Skeletal muscle satellite cell (primary cell): ENCODE results near the gene DHX30.

ENCODE experiments used
- H3K27me3 ChIP-seq: 2 replicates; pipeline ENCODE4 v1.7.0; 2013; ENCODE audit warnings: low read length; ENCODE audit not compliant: control insufficient read depth, insufficient read depth
- H3K36me3 ChIP-seq: 2 replicates; pipeline ENCODE4 v1.7.0; 2013; ENCODE audit warnings: mild to moderate bottlenecking, control low read depth, low read length; ENCODE audit not compliant: insufficient read depth
- H3K4me1 ChIP-seq: 2 replicates; pipeline ENCODE4 v1.7.0; 2013; ENCODE audit warnings: low read length; ENCODE audit not compliant: control insufficient read depth, insufficient read depth
- H3K4me2 ChIP-seq: 2 replicates; pipeline ENCODE4 v1.7.0; 2013; ENCODE audit warnings: mild to moderate bottlenecking, low read length
- H3K4me3 ChIP-seq: 2 replicates; pipeline ENCODE4 v1.7.0; 2013; ENCODE audit warnings: low read length
- H3K9ac ChIP-seq: 2 replicates; pipeline ENCODE4 v1.7.0; 2013; ENCODE audit warnings: mild to moderate bottlenecking, low read depth, low read length, moderate library complexity
- H3K9me3 ChIP-seq: replicated peaks from 2 replicates; pipeline ENCODE4 v1.7.0; 2013; ENCODE audit warnings: mild to moderate bottlenecking, control low read depth, low read length

The DHX30 gene

GRCh38 chr3:47849186-47849698 lies 46.3 kb downstream of the DHX30 start:
- peaks cover 95% of the 10 kb centered on the region for H3K36me3 ChIP-seq
- no peak overlapping the region for H3K4me2 ChIP-seq
- no peaks in the 10 kb centered on the region for H3K9me3 ChIP-seq
- H3K4me1 ChIP-seq = no peaks in the 10 kb centered on the region
- H3K9ac ChIP-seq = no peak overlapping the region
- H3K27me3 ChIP-seq = no peaks in the 10 kb centered on the region
- H3K4me3 ChIP-seq = no peak overlapping the region

- peaks cover 95% of the 10 kb centered on the region for H3K36me3 ChIP-seq
- H3K27me3 ChIP-seq = no peaks in the 10 kb centered on the region
- H3K4me3 ChIP-seq = no peak overlapping the region
- H3K4me2 ChIP-seq = no peak overlapping the region
- H3K9ac ChIP-seq = no peak overlapping the region
- no peaks in the 10 kb centered on the region for H3K4me1 ChIP-seq
- no peaks in the 10 kb centered on the region for H3K9me3 ChIP-seq
These were observed 47.0 kb downstream of the DHX30 start for GRCh38 chr3:47849699-47850563.

DNA sequence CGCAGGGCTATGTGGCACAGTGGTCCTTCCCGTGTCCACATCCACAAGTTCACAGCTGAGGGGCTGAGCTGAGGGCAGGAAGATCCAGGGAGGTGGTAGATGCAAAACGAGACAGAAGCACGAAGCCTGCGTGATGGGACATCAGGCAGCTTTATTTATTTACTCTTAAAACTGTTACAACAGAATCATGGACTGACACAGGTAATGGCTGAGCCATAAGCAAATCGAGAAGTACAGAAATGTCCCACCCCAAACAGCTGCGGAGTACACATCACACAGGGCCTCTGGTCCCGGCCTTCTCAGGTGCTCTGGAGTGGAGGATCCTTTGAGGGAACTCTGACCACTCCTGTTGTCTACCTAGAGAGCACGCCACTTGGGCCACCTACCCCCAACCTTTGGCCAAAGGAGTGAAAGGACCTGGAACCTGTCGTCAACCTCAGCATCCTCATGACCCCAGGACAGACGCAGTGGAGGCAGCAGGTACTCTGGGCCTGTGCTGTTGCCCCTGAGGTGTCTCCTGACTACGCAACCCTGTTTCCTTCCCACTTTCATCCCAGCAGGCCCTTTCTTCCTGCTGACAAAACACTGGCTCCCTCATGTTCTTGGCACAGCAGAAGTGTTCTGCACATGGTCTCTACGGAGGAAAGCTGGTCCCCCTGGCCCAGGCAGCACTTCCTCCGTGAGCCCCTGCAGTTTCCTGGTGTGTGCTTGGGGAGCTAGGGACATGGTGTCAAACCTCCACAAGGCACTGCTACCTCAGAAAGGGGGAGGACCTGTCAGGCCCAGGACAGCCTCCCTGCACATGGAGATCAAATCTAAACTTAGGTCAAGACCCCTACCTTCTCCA lies 47.8 kb downstream of the DHX30 start:
- Histone ChIP-seq H3K9ac (no peak overlapping the region), H3K9me3 (no peaks in the 10 kb centered on the region), H3K4me1 (no peaks in the 10 kb centered on the region), H3K4me2 (no peak overlapping the region), H3K4me3 (no peak overlapping the region), H3K27me3 (no peaks in the 10 kb centered on the region), H3K36me3 (peaks cover 96% of the 10 kb centered on the region)

DNA sequence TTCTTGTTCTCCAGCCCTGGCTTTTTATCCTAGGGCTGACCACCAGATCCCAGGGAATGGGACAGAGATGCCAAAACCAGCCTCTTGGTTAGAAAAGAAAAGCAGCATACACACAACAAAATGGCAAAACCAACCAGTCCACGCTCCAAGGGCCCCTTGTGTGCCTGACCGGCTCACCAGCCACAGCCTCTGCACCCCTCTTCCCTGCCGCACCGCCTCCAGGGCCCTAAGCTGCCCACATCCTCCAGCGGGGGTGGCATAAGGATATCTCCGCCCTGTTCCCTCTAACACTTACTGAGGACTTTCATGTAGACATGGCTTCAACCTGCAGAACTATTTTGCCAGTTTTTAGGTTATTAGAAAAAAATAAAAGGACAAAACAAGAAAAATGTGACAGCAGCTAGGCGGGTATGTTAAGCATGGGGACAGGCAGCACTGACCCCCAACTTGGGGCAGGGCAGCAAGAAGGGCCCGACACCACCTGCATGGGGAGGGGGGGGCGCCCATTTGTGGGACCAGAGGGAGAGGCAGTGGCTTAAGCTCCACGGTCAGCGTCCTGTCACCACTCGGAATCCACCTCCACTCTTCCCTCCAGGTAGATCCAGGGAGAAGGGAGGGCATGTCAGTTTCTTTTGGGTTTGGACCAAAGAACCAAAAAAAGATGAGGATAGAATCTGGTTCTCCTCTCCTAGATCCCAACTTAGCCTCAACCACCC lies 49.1 kb downstream of the DHX30 start:
- H3K4me1 ChIP-seq = no peaks in the 10 kb centered on the region
- peaks cover 95% of the 10 kb centered on the region for H3K36me3 ChIP-seq
- H3K4me2 ChIP-seq = no peak overlapping the region

DNA sequence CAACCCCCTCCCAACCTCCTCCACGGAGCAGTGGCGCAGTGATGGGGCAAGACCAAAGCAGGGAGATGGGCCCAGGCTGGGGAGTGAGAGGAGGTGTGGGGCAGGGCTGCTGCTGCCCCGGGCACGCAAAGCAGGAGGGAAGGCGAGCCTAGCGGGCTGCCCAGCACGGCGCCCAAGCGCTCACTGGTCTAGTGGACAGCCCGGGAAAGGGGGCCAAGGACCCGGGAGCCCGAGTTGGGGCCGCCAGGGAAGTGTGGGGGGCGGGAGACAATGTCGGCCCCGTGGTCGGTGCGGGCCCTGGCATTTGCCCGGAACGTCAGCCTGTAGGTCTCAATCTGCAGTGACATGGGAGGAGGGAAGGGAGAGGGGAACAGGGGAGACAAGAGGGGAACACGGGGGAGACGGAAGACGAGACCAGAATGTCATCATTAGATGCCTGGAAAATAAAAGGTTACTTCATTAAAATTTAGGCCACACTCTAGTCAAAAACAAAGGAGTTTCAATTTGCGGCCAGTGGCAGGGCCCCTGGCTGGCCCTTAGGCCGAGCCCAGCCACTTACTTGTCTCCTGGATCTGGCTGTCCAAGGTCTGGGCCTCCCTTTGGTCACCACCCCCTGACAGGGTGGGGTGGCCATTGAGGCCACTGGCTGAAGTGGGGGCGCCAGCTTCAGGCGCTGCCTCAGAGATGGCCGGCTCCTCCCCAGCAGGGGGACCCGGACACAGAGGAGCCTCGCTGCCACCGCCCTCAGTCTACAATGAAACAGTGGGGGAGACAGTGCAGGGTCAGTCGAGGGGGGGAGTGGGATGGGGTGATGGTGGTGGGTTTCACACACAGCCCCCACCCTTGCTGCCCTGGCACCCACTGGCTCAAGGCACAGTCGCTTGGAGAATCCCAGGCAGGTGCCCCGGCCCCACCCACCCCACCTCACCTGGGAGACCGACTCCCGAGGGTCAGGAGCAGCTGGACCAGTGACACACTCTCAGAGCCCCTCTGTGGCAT lies 50.0 kb downstream of the DHX30 start:
- Histone ChIP-seq H3K9ac (no peak overlapping the region), H3K4me3 (no peak overlapping the region), H3K4me1 (no peaks in the 10 kb centered on the region), H3K9me3 (no peaks in the 10 kb centered on the region), H3K27me3 (no peaks in the 10 kb centered on the region), H3K36me3 (peaks cover 91% of the 10 kb centered on the region), H3K4me2 (no peak overlapping the region)

More for the DNA sequence above, 49.1 kb downstream of the DHX30 start:
- H3K9ac ChIP-seq = no peak overlapping the region
- no peak overlapping the region for H3K4me3 ChIP-seq
- H3K27me3 ChIP-seq = no peaks in the 10 kb centered on the region
- no peaks in the 10 kb centered on the region for H3K9me3 ChIP-seq

GRCh38 chr3:47854267-47854666 lies 51.3 kb downstream of the DHX30 start:
- Histone ChIP-seq H3K9ac (no peak overlapping the region), H3K27me3 (no peaks in the 10 kb centered on the region), H3K9me3 (no peaks in the 10 kb centered on the region), H3K36me3 (peaks cover 86% of the 10 kb centered on the region), H3K4me2 (no peak overlapping the region), H3K4me1 (no peaks in the 10 kb centered on the region), H3K4me3 (no peak overlapping the region)

DNA sequence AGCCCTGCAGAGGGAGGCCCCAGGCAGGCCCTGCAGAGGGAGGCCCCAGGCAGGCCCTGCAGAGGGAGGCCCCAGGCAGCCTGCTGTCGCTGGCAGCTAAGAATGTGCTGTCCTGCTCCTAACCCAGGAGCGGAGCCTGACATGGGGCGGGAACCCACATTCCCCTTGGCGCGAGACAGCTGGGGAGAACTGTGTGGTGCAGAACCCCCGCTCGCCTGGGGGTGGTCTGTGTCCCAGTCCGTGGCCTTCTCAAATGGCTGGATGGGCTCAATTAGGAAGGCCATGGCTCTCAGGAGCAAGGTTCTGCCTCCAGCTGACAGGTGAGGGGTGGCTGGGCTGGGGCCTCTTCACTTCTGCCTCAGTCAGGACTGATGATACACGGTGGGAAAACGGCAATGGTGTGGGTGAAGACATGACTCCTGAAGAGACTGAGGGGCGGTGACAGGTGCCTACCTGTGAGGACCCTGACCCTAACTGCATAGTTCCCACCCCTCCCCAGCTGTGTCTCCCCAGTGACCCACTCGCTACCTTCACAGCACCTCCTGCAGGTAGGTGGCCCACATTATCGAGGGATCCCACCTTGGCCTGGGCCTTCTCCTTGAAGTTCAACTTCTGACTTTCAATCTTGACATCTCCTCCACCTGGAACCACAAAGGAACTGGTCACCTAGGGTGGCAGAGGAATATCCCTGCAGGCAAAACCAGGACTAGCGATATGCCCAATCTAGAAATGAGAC lies 52.0 kb downstream of the DHX30 start:
- H3K9ac ChIP-seq = no peak overlapping the region
- peaks cover 84% of the 10 kb centered on the region for H3K36me3 ChIP-seq
- no peaks in the 10 kb centered on the region for H3K9me3 ChIP-seq
- H3K4me3 ChIP-seq = no peak overlapping the region
- H3K4me1 ChIP-seq = no peaks in the 10 kb centered on the region
- H3K4me2 ChIP-seq = no peak overlapping the region
- no peaks in the 10 kb centered on the region for H3K27me3 ChIP-seq

- no peaks in the 10 kb centered on the region for H3K27me3 ChIP-seq
- no peaks in the 10 kb centered on the region for H3K9me3 ChIP-seq
- H3K4me1 ChIP-seq = no peaks in the 10 kb centered on the region
- no peak overlapping the region for H3K4me2 ChIP-seq
- H3K9ac ChIP-seq = no peak overlapping the region
- peaks cover 84% of the 10 kb centered on the region for H3K36me3 ChIP-seq
- no peak overlapping the region for H3K4me3 ChIP-seq
These were observed 52.8 kb downstream of the DHX30 start for GRCh38 chr3:47855461-47856383.

DNA sequence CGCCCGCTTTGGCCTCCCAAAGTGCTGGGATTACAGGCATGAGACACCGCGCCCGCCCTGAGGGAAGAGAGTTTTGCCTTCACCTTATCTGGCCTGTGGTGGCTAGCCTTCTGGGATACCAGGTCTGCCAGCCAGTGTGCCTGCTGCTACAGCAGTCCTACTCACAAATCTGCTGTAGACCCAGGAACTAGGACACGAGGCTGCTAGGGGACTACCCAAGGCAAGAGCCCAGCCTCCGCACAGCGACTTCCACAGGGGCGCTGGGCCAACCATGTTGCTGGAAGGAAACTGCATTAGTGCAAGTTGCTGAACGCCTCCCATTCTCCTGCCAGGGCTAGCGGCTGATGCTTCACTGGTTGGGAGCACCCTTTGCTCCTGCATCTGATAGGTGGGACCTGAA lies 53.7 kb downstream of the DHX30 start:
- Histone ChIP-seq H3K27me3 (no peaks in the 10 kb centered on the region), H3K9me3 (no peaks in the 10 kb centered on the region), H3K4me2 (no peak overlapping the region), H3K9ac (no peak overlapping the region), H3K36me3 (peaks cover 79% of the 10 kb centered on the region), H3K4me1 (no peaks in the 10 kb centered on the region), H3K4me3 (no peak overlapping the region)
